Smooth muscle cell of trachea (primary cell): ENCODE results near the gene RNF186. TPM values are rescaled to one million over a fixed set of nuclear protein-coding genes. Genes with fewer than 3 reads are reported as not detected.

Source experiments
- total RNA-seq: library from RNA; depleted of rRNA; stranded (reverse); fragments of >200 nt; gene quantifications from 2 replicates; pipeline ENCODE4 v1.2.1, GENCODE V29; 2014

RNF186 gene
- total RNA-seq, result not detected in 2 replicates

DNA sequence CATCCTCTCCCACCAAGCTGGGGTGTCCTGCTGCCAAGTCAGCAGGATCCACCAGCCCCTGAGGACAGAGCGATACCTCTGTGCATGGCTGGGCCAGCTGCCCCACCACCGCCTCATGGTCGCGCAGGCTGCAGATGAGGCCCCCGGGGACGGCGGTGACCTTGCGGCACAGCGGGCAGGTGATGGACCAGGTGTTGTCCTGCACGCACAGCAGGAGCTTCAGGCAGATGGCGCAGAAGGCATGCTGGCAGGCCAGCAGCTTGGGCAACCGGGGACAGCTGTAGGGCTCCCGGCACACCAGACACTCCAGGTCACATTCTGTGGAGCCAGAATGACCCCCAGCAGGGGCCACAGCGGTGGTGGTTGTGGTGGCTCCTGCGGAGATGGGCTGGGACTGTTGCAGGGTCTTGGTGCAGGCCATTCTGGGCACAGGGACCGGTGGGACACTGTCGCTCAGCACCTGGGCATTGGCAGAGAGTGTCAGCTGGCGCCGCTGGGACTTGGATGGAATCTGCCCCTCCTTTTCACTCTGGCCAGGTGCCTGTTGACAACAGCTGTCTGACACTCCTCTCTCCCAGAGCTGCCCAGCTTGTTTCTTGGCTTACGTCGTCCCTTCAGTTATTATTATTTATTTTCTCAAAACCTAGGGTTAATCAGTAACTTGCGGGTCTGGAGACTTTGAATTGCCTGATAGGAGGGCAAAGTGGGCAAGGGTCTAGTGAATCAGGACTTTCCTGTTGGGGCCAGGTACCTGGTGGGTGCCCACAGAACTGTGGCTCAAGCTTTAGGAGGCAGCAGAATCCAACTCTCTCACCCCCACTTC, at the start of gene RNF186:
RNF186 (minus strand) TSS at position 603 of the 823 bp plus-strand sequence; CDS start at position 421, 182 bp downstream.

GRCh38 chr1:19799230-19800075, 15.6 kb downstream of the RNF186 start, which contains the start of gene TMCO4:
Gene TMCO4 (minus strand): TSS chr1:19799916. CDS start chr1:19780758, 19,158 bp downstream.

Other genes with a start within 250 kb of the RNF186 start
- gene NBL1, start 171.0 kb downstream of the RNF186 start, total RNA-seq, result 117 and 301 TPM in 2 replicates
- gene HTR6, start 150.4 kb downstream of the RNF186 start, total RNA-seq, result under 0.01 TPM in 1 of 2 replicates, not detected in the other
- gene TMCO4, start 15.4 kb downstream of the RNF186 start, total RNA-seq, result 19.6 and 27.5 TPM in 2 replicates
- gene OTUD3, start 67.1 kb upstream of the RNF186 start, total RNA-seq, result 3.6 and 5.4 TPM in 2 replicates
- not detected in 2 replicates for gene PLA2G2E, start 108.3 kb upstream of the RNF186 start, total RNA-seq
- not detected in 2 replicates for gene PLA2G2A, start 164.3 kb upstream of the RNF186 start, total RNA-seq